OCI-LY1 (cell line): ENCODE results near the gene ABCB6.

Source experiments
- EZH2 ChIP-seq: fragments of 200-600 bp; sonication (generic), shearing (Covaris generic); IDR thresholded peaks from 2 replicates; pipeline ENCODE4 v1.8.0; 2017; ENCODE audit warnings: borderline replicate concordance, mixed run types, mild to moderate bottlenecking, antibody characterized with exemption, low read length, moderate library complexity, mixed read lengths
- TF ChIP-seq, protein P1 (sequence below): fragments of 200-600 bp; sonication (generic), shearing (Covaris generic); IDR thresholded peaks from 2 replicates; pipeline ENCODE4 v1.5.1; 2017; ENCODE audit warnings: mild to moderate bottlenecking, antibody characterized with exemption, low read length, moderate library complexity, mixed read lengths

DNA sequence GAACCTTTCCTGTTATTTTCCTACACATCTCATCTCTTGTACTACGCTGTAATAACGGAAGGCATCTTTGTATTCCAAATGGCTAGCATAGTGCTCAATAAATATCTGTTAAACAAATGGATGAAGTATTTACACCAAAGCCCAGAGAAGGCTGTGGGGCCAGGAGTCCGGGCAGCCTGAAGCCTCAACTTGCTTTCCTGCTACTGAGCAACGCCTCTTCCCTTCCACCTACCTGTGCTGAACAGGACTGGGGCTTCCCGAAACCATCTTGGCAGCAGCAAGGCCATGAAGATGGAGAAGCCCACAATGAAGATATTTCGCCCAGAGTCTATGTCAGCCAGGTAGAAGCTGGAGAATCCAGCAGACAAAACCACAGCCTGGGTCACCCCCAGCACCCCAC lies 55.6 kb downstream of the ABCB6 start:
- TF ChIP-seq EZH2 = no peak
- TF ChIP-seq, protein P1, sequence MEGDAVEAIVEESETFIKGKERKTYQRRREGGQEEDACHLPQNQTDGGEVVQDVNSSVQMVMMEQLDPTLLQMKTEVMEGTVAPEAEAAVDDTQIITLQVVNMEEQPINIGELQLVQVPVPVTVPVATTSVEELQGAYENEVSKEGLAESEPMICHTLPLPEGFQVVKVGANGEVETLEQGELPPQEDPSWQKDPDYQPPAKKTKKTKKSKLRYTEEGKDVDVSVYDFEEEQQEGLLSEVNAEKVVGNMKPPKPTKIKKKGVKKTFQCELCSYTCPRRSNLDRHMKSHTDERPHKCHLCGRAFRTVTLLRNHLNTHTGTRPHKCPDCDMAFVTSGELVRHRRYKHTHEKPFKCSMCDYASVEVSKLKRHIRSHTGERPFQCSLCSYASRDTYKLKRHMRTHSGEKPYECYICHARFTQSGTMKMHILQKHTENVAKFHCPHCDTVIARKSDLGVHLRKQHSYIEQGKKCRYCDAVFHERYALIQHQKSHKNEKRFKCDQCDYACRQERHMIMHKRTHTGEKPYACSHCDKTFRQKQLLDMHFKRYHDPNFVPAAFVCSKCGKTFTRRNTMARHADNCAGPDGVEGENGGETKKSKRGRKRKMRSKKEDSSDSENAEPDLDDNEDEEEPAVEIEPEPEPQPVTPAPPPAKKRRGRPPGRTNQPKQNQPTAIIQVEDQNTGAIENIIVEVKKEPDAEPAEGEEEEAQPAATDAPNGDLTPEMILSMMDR = no peak
